Liver (tissue), 3 donors: ENCODE results near the gene ABHD5.

ENCODE experiments used
- EGR1 ChIP-seq, 2 donors: IDR thresholded peaks; 2 replicates each; pipeline ENCODE4 v1.6.1; 2016 to 2018; ENCODE audit warnings: antibody characterized with exemption in 2 of 2, low read depth in 2 of 2
- HNF4G ChIP-seq: IDR thresholded peaks from 2 replicates; pipeline ENCODE4 v1.6.1; 2016; ENCODE audit warnings: antibody characterized with exemption
- JUND ChIP-seq, 2 donors: IDR thresholded peaks; 2 replicates each; pipeline ENCODE4 v1.6.1; 2016; ENCODE audit warnings: antibody characterized with exemption in 2 of 2
- SP1 ChIP-seq: IDR thresholded peaks from 2 replicates; pipeline ENCODE4 v1.6.1; 2018; ENCODE audit warnings: antibody characterized with exemption, mild to moderate bottlenecking
- ZBTB33 ChIP-seq: IDR thresholded peaks from 2 replicates; pipeline ENCODE4 v1.6.1; 2016; ENCODE audit warnings: antibody characterized with exemption
- TF ChIP-seq, protein P1 (sequence below): fragments of 150-350 bp; IDR thresholded peaks from 2 replicates; pipeline ENCODE4 v1.5.1; 2017; ENCODE audit warnings: improper control_type of control experiment, low read depth, low read length; ENCODE audit not compliant: missing input control
- TF ChIP-seq, protein P2 (sequence below): IDR thresholded peaks from 2 replicates; pipeline ENCODE4 v1.6.1; 2016; ENCODE audit warnings: antibody characterized with exemption, mild to moderate bottlenecking
- TF ChIP-seq, protein P3 (sequence below): IDR thresholded peaks from 2 replicates; pipeline ENCODE4 v1.6.1; 2016; ENCODE audit warnings: antibody characterized with exemption
- TF ChIP-seq, protein P4 (sequence below): IDR thresholded peaks from 2 replicates; pipeline ENCODE4 v1.6.1; 2016; ENCODE audit warnings: antibody characterized with exemption
- donor health status: healthy.
- donor health status: healthy.

- TF ChIP-seq, protein P1, sequence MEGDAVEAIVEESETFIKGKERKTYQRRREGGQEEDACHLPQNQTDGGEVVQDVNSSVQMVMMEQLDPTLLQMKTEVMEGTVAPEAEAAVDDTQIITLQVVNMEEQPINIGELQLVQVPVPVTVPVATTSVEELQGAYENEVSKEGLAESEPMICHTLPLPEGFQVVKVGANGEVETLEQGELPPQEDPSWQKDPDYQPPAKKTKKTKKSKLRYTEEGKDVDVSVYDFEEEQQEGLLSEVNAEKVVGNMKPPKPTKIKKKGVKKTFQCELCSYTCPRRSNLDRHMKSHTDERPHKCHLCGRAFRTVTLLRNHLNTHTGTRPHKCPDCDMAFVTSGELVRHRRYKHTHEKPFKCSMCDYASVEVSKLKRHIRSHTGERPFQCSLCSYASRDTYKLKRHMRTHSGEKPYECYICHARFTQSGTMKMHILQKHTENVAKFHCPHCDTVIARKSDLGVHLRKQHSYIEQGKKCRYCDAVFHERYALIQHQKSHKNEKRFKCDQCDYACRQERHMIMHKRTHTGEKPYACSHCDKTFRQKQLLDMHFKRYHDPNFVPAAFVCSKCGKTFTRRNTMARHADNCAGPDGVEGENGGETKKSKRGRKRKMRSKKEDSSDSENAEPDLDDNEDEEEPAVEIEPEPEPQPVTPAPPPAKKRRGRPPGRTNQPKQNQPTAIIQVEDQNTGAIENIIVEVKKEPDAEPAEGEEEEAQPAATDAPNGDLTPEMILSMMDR, result no peak
- TF ChIP-seq JUND (IDR thresholded peaks at IDR 0.05) (no peak), SP1 (no peak), HNF4G (no peak), EGR1 (IDR thresholded peaks at IDR 0.05; ENCODE audit: low read depth in 2 of 2) (no peak), ZBTB33 (no peak)
- TF ChIP-seq, protein P2, sequence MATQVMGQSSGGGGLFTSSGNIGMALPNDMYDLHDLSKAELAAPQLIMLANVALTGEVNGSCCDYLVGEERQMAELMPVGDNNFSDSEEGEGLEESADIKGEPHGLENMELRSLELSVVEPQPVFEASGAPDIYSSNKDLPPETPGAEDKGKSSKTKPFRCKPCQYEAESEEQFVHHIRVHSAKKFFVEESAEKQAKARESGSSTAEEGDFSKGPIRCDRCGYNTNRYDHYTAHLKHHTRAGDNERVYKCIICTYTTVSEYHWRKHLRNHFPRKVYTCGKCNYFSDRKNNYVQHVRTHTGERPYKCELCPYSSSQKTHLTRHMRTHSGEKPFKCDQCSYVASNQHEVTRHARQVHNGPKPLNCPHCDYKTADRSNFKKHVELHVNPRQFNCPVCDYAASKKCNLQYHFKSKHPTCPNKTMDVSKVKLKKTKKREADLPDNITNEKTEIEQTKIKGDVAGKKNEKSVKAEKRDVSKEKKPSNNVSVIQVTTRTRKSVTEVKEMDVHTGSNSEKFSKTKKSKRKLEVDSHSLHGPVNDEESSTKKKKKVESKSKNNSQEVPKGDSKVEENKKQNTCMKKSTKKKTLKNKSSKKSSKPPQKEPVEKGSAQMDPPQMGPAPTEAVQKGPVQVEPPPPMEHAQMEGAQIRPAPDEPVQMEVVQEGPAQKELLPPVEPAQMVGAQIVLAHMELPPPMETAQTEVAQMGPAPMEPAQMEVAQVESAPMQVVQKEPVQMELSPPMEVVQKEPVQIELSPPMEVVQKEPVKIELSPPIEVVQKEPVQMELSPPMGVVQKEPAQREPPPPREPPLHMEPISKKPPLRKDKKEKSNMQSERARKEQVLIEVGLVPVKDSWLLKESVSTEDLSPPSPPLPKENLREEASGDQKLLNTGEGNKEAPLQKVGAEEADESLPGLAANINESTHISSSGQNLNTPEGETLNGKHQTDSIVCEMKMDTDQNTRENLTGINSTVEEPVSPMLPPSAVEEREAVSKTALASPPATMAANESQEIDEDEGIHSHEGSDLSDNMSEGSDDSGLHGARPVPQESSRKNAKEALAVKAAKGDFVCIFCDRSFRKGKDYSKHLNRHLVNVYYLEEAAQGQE, result no peak
- TF ChIP-seq, protein P3, sequence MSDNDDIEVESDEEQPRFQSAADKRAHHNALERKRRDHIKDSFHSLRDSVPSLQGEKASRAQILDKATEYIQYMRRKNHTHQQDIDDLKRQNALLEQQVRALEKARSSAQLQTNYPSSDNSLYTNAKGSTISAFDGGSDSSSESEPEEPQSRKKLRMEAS, result no peak
- TF ChIP-seq, protein P4, sequence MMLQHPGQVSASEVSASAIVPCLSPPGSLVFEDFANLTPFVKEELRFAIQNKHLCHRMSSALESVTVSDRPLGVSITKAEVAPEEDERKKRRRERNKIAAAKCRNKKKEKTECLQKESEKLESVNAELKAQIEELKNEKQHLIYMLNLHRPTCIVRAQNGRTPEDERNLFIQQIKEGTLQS, result no peak
Observed at GRCh38 chr3:43771610-43772009, 80.9 kb downstream of the ABHD5 start.
